Sigmoid colon (tissue), 4 donors: Measurements from ENCODE around the gene VEPH1.

Experiments used
- EP300 ChIP-seq, 4 donors: sonication (generic); formaldehyde crosslinking; IDR thresholded peaks; one replicate each; pipeline ENCODE4 v1.6.1; 2017; ENCODE audit warnings: antibody characterized with exemption in 4 of 4
- POLR2A ChIP-seq, 2 donors: fragments of 450-650 bp; IDR thresholded peaks; one replicate each; pipeline ENCODE4 v1.6.1; 2016; ENCODE audit warnings: antibody characterized with exemption in 2 of 2, mild to moderate bottlenecking in 2 of 2, moderate library complexity in 2 of 2
- POLR2AphosphoS5 ChIP-seq, 4 donors: sonication (generic); formaldehyde crosslinking; IDR thresholded peaks; one replicate each; pipeline ENCODE4 v1.6.1; 2017; ENCODE audit warnings: antibody characterized with exemption in 4 of 4
- TF ChIP-seq, protein P1 (sequence below), 4 experiments: fragments of 450-650 bp in 3 of 4; fragments of 200-600 bp in 1 of 4; IDR thresholded peaks; one replicate each; pipeline ENCODE4 v1.5.1; 2016 to 2019; ENCODE audit warnings: antibody characterized with exemption in 4 of 4, mild to moderate bottlenecking in 3 of 4, moderate library complexity in 2 of 4

DNA sequence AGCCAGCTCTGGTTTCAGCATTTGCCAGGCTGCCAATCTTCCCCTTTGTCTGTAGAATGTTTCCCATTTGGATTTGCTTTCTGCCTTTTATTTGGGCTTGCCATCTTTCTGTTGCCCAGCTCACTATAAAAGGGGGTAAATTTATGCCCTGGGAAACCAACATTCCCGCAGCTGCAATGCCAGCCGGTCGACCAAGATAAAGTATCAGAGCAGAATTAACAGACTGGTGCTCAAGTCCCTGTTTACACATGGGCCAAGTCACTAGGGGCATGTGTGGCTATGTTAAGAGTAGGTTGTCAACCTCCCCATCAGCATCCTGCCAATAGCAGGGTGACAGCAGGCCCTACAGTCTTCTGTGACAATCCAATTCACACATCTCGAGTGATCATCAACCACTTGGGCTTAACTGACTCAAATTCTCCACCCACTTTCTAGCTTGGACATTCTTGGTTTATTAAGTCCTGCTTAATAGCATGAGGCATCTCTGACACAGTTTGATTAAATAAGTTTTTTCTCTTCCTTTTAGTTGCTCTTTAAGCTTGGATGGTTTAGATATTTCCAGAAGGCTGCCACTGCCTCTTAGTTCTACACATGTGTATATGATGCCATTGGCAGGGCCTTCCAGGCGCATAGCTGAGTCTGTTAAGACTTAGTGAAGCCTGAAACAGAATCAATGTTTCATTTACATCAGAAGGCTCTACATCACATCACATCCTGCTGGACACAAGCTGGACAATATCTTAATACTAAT, 24.1 kb upstream of the VEPH1 start:
- TF ChIP-seq, protein P1, sequence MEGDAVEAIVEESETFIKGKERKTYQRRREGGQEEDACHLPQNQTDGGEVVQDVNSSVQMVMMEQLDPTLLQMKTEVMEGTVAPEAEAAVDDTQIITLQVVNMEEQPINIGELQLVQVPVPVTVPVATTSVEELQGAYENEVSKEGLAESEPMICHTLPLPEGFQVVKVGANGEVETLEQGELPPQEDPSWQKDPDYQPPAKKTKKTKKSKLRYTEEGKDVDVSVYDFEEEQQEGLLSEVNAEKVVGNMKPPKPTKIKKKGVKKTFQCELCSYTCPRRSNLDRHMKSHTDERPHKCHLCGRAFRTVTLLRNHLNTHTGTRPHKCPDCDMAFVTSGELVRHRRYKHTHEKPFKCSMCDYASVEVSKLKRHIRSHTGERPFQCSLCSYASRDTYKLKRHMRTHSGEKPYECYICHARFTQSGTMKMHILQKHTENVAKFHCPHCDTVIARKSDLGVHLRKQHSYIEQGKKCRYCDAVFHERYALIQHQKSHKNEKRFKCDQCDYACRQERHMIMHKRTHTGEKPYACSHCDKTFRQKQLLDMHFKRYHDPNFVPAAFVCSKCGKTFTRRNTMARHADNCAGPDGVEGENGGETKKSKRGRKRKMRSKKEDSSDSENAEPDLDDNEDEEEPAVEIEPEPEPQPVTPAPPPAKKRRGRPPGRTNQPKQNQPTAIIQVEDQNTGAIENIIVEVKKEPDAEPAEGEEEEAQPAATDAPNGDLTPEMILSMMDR (IDR thresholded peaks at IDR 0.05): no peak
- TF ChIP-seq POLR2A (IDR thresholded peaks at IDR 0.05) (no peak), POLR2AphosphoS5 (IDR thresholded peaks at IDR 0.05) (no peak), EP300 (IDR thresholded peaks at IDR 0.05) (no peak)
